Measurements from ENCODE around the gene LRRN4.

- no peak for TF ChIP-seq CTCF (IDR thresholded peaks at IDR 0.05)
- TF ChIP-seq POLR2A (IDR thresholded peaks at IDR 0.05) = no peak
These were observed 7.4 kb downstream of the LRRN4 start for GRCh38 chr20:6046432-6046831.
